ENCODE measurements around the gene PILRA. TPM values are rescaled to one million over a fixed set of nuclear protein-coding genes. Genes with fewer than 3 reads are reported as not detected.
A peak's percentile ranks its signal among the peaks of the same experiment; 100 is the strongest.

The PILRA gene
- total and polyA plus RNA-seq, 10 of the 15 experiments (the other 5 are each of a cell fraction or from before 2014, with no cell fraction given): 6.6 to 43.3 (median 11.5) TPM

GRCh38 chr7:100394077-100394476 lies 20.8 kb downstream of the PILRA start:
- TF ChIP-seq ZNF592 (IDR thresholded peaks at IDR 0.05): no peak
- TF ChIP-seq HSF1 (IDR thresholded peaks at IDR 0.05; ENCODE audit: low read depth, low read length): no peak
- no peak for TF ChIP-seq SMAD1 (IDR thresholded peaks at IDR 0.05; ENCODE audit: low read depth, partially characterized antibody)
- TF ChIP-seq CBFB (IDR thresholded peaks at IDR 0.05; ENCODE audit: low read depth): no peak
- TF ChIP-seq ZBTB40 (IDR thresholded peaks at IDR 0.05; ENCODE audit: borderline replicate concordance): no peak
- no peak for TF ChIP-seq TCF3 (IDR thresholded peaks at IDR 0.05; ENCODE audit: borderline replicate concordance, insufficient read depth, low read depth, low read length)
- TF ChIP-seq KLF5 (IDR thresholded peaks at IDR 0.05; ENCODE audit: partially characterized antibody): no peak
- TF ChIP-seq BCL11A (IDR thresholded peaks at IDR 0.05; ENCODE audit: low read depth, low read length): no peak
- TF ChIP-seq DPF2 (IDR thresholded peaks at IDR 0.05): no peak
- H2AFZ ChIP-seq (ENCODE audit: control insufficient read depth, low read depth, low read length): no peak overlapping the region
- ChIA-PET POLR2A (interaction anchor here (0.6 to 2.2 kb wide), 12 partner anchors 8 to 129 kb away, joined by 3 to 11 read pairs (median 3); partner anchors contain the start of gene ZCWPW1), CTCF (interaction anchor here (0.6 to 2.5 kb wide), 6 partner anchors 9 to 261 kb away, joined by 3 to 18 read pairs (median 3); no protein-coding TSS in a partner anchor), SMC1A (ENCODE audit: uncharacterized antibody, unreplicated experiment) (interaction anchor here (0.7 to 2.5 kb wide), 11 partner anchors 9 to 29 kb away, joined by 3 to 13 read pairs (median 5); no protein-coding TSS in a partner anchor), RAD21 (ENCODE audit: unreplicated experiment) (interaction anchor here (1.1 to 2.8 kb wide), 6 partner anchors 9 to 261 kb away, joined by 3 to 14 read pairs (median 4); no protein-coding TSS in a partner anchor)
- WGBS (ENCODE audit: insufficient coverage, insufficient replicate concordance, low lambda C conversion rate, missing lambda C conversion rate): 93% methylated on average over 2 of the region's 2 CpGs
- peak overlapping the region; percentile 11; the same call in 1 of the 2 replicates for H3K4me2 ChIP-seq (ENCODE audit: control insufficient read depth, insufficient read depth)
- H3K9me3 ChIP-seq (replicated peaks; ENCODE audit: control insufficient read depth, insufficient read depth, low read length): no peaks in the 10 kb centered on the region
- no peak overlapping the region for H3K27ac ChIP-seq (ENCODE audit: control insufficient read depth, insufficient read depth)
- H3K36me3 ChIP-seq (ENCODE audit: control insufficient read depth in 2 of 2, insufficient read depth in 2 of 2, low read length in 1 of 2): peaks cover 0 to 2% of the 10 kb centered on the region in 2 experiments; a peak in 2 of 4 replicates
- H3K4me1 ChIP-seq (ENCODE audit: control insufficient read depth, insufficient read depth, low read length): peaks cover 33% of the 10 kb centered on the region
- intact Hi-C loops (cut with micrococcal nuclease; ENCODE audit: unreplicated experiment): no loop called here
- BruUV-seq (replicated peaks): no TSS peak
- ATAC-seq (no peak), DNase-seq (ENCODE audit: low read depth, low spot score) (no peak), FAIRE-seq (no peak)
- no peak overlapping the region for H3K4me3 ChIP-seq
- no peaks in the 10 kb centered on the region for H3K27me3 ChIP-seq (replicated peaks in 1 of 2; ENCODE audit: control insufficient read depth in 2 of 2, insufficient read depth in 2 of 2, low read length in 1 of 2)
- in situ Hi-C loops (cut with MboI): no loop called here
- H4K20me1 ChIP-seq (ENCODE audit: control insufficient read depth, insufficient read depth): no peaks in the 10 kb centered on the region
- H3K9ac ChIP-seq (ENCODE audit: control insufficient read depth, insufficient read depth, low read length): no peak overlapping the region
- no peaks in the 10 kb centered on the region for H3K79me2 ChIP-seq (ENCODE audit: control insufficient read depth, insufficient read depth, low read length)
